GM23248 (cell line): ENCODE measurements around the gene DYSF. TPM values are rescaled to one million over a fixed set of nuclear protein-coding genes. Genes with fewer than 3 reads are reported as not detected.

Source experiments
- DNase-seq: peaks from one replicate; pipeline ENCODE4 v3.0.0-alpha.2; 2015
- H2AFZ ChIP-seq: fragments of 200-600 bp; sonication (generic); 2 replicates; pipeline ENCODE4 v1.6.1; 2016; ENCODE audit warnings: antibody characterized with exemption
- H3F3A ChIP-seq: fragments of 200-600 bp; sonication (generic); 2 replicates; pipeline ENCODE4 v1.6.1; 2016; ENCODE audit warnings: mild to moderate bottlenecking, antibody characterized with exemption, mixed run types; ENCODE audit not compliant: insufficient read depth
- H3K27ac ChIP-seq: fragments of 200-600 bp; sonication (generic); 2 replicates; pipeline ENCODE4 v1.5.1; 2016; ENCODE audit warnings: mild to moderate bottlenecking
- H3K27me3 ChIP-seq: fragments of 200-600 bp; sonication (generic); replicated peaks from 2 replicates; pipeline ENCODE4 v1.6.1; 2016; ENCODE audit warnings: mild to moderate bottlenecking; ENCODE audit not compliant: insufficient read depth
- H3K36me3 ChIP-seq: fragments of 200-600 bp; sonication (generic); 2 replicates; pipeline ENCODE4 v1.6.1; 2016; ENCODE audit warnings: low read depth, mild to moderate bottlenecking
- H3K4me1 ChIP-seq: fragments of 200-600 bp; sonication (generic); 2 replicates; pipeline ENCODE4 v1.6.1; 2016; ENCODE audit warnings: mild to moderate bottlenecking; ENCODE audit not compliant: insufficient read depth
- H3K4me2 ChIP-seq: fragments of 200-600 bp; sonication (generic); one replicate; pipeline ENCODE4 v1.6.1; 2016; ENCODE audit warnings: mild to moderate bottlenecking; ENCODE audit not compliant: unreplicated experiment
- H3K4me3 ChIP-seq: fragments of 200-600 bp; sonication (generic); 2 replicates; pipeline ENCODE4 v1.5.1; 2016; ENCODE audit warnings: mild to moderate bottlenecking
- H3K79me2 ChIP-seq: fragments of 200-600 bp; sonication (generic); 2 replicates; pipeline ENCODE4 v1.6.1; 2016; ENCODE audit warnings: mild to moderate bottlenecking; ENCODE audit not compliant: insufficient read depth
- H3K9ac ChIP-seq: fragments of 200-600 bp; sonication (generic); 2 replicates; pipeline ENCODE4 v1.6.1; 2016; ENCODE audit warnings: mild to moderate bottlenecking
- H3K9me2 ChIP-seq: fragments of 200-600 bp; sonication (generic); 2 replicates; pipeline ENCODE4 v1.6.1; 2016; ENCODE audit warnings: mixed run types, mild to moderate bottlenecking, moderate library complexity; ENCODE audit not compliant: insufficient read depth
- H3K9me3 ChIP-seq: fragments of 200-600 bp; sonication (generic); one replicate; pipeline ENCODE4 v1.6.1; 2017; ENCODE audit warnings: low read depth
- H4K20me1 ChIP-seq: fragments of 200-600 bp; sonication (generic); 2 replicates; pipeline ENCODE4 v1.6.0; 2016; ENCODE audit not compliant: insufficient read depth
- EZH2 ChIP-seq: fragments of 200-600 bp; sonication (generic); IDR thresholded peaks from 2 replicates; pipeline ENCODE4 v1.6.1; 2018; ENCODE audit warnings: antibody characterized with exemption, mild to moderate bottlenecking; ENCODE audit not compliant: insufficient read depth, poor library complexity, severe bottlenecking
- EZH2phosphoT487 ChIP-seq: fragments of 200-600 bp; sonication (generic); IDR thresholded peaks from 2 replicates; pipeline ENCODE4 v1.6.1; 2018; ENCODE audit warnings: antibody characterized with exemption, moderate library complexity, mild to moderate bottlenecking, low read depth; ENCODE audit not compliant: insufficient read depth
- WGBS, 2 experiments: methylation state at CpG; one replicate each; pipeline ENCODE4 v1.1.6; 2015 to 2017; ENCODE audit warnings: low lambda C conversion rate in 2 of 2, low coverage in 1 of 2; ENCODE audit errors: missing lambda C conversion rate in 2 of 2; 5-methylcytosine and 5-hydroxymethylcytosine counted together
- in situ Hi-C: fragments of 300-500 bp; cut with MboI; formaldehyde crosslinking; loops from 2 replicates; pipeline ENCODE4 v1.15.0; 2020
- polyA plus RNA-seq: library from polyadenylated mRNA; unstranded; fragments of >200 nt; fragmentation: Nextera tagmentation; extraction: Ambion mirVana; gene quantifications from 2 replicates; pipeline ENCODE4 v1.2.1, GENCODE V29; 2016
- total RNA-seq: library from RNA; depleted of rRNA; stranded (reverse); fragments of >200 nt; shearing (Covaris generic); gene quantifications from 2 replicates; pipeline ENCODE4 v1.2.3, GENCODE V29; 2014

The DYSF gene
- total and polyA plus RNA-seq, 2 experiments from 2014 or later: 0.25 to 0.54 TPM

DNA sequence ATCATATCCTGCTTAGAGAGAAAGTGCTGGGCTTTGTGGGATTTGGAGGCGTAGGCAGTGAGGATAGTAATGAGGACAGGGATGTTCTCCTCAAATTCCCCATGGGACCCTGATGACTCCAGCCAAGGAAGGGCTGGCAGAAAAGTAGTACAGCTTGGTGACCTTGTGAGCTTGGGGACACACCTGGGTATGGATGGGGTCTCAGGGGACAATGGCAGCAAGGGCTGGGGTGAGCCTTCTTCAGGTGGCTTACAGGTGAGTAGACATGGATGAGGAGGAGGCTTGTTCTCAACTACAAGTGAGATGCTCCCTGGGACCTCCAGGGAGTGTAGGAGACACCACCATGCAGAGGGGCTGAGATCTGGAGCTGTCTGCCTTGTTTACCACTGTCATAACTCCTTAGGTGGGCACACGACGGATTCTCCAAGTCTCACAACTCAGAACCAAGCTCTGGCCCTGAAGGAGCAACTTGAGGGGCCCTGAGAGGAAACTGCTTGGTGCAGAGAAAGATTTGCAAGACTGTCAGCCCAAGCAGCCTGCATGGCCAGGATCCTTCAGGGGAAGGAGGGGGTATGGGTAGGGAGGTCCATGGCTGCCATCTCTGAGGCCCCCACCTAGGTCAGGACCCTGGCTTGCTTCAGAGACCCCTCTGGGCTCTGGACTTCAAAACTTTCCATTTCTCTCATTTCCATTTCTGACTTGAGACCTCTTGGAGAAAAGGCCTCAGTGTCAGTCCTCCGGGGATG is 262.8 kb downstream of the DYSF start:
- Histone ChIP-seq H3K27me3 (no peaks in the 10 kb centered on the region), H3K9me3 (no peaks in the 10 kb centered on the region), H3K4me2 (peak overlapping the region; percentile 15), H3K36me3 (no peaks in the 10 kb centered on the region), H4K20me1 (no peaks in the 10 kb centered on the region), H3K9me2 (no peaks in the 10 kb centered on the region), H2AFZ (no peak overlapping the region), H3K9ac (no peak overlapping the region), H3K4me1 (peaks cover 34% of the 10 kb centered on the region), H3K79me2 (no peaks in the 10 kb centered on the region), H3F3A (peaks cover 11% of the 10 kb centered on the region), H3K27ac (no peak overlapping the region), H3K4me3 (no peak overlapping the region)
- 94 to 99% methylated on average over 4 of the region's 4 CpGs for WGBS, 2 experiments
- no peak for DNase-seq
- TF ChIP-seq EZH2phosphoT487 (no peak), EZH2 (no peak)
- in situ Hi-C loops: no loop called here

DNA sequence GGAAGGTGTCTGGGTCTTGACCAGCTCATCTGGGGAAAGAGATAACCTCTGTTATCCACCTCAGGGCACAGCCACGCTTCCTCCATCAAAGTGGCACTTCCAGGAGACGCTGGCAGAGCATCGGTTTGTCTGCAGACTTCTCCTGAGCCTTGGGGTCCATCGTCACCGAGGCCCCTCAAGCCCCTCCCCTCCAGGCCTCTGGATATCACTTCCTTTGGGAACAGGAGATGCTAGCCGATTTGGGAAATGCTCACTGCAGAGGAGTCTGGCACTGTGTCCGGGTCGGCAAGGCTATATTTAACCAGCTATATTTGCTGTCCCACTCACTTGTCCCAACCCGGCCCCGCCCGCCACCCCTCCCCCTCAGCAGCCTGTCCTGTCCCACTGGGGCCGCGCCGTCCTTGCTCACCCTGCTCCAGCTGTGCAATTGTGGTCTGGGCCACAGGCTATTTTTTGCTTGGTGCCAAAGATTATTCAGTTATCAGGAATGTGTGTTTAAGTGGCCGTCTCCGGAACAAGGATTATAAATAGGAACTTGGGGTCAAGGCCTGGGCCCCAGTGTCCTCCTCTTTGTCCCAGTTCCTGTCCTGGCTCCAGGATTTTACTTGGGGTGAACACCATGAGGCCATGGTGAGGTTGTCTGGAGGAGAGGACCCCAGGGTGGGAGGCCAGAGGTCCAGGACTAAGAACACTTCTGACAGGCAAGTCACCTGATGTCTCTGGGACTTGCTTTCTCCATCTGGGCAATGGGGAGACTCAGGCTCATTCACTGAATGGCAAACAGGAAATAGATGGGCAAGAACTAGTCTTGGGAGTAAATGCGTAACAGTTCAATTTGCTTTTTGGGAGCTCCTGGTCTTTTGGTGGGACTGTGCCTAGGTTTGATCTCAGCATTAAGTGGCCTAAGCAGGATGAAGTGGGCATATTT is 263.6 kb downstream of the DYSF start:
- Histone ChIP-seq H3K9me3 (no peaks in the 10 kb centered on the region), H3K9ac (no peak overlapping the region), H3K27ac (no peak overlapping the region)

DNA sequence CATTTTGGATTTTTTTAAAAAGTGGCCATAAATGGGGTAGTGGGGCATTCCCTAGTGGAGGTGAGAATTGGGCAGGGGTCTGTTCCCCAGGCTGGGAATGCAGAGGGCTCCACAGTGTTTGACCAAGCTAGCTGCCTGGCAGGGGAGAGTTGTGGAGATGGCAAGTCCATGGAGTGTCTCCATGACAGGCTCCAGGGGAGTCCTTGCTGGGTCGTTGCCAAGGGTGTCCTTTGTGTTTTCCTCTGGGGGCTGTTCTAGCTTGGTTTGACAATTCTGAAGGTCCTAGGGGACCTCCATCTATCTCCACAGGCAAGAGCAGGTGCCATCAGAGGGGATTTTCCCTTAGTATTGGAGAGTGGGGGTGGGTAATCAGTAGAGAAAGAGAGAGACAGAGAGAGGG is 265.3 kb downstream of the DYSF start:
- Histone ChIP-seq H3K4me2 (no peak overlapping the region), H3K79me2 (no peaks in the 10 kb centered on the region), H3K4me1 (peaks cover 44% of the 10 kb centered on the region), H3K36me3 (no peaks in the 10 kb centered on the region), H4K20me1 (no peaks in the 10 kb centered on the region), H2AFZ (no peak overlapping the region), H3K27ac (no peak overlapping the region), H3F3A (peaks cover 11% of the 10 kb centered on the region), H3K4me3 (no peak overlapping the region), H3K9me2 (no peaks in the 10 kb centered on the region), H3K9me3 (no peaks in the 10 kb centered on the region), H3K27me3 (no peaks in the 10 kb centered on the region), H3K9ac (no peak overlapping the region)
- no peak for TF ChIP-seq EZH2
- no peak for TF ChIP-seq EZH2phosphoT487
- no peak for DNase-seq
- in situ Hi-C loops: no loop called here
- 44 to 46% methylated on average over 1 of the region's 1 CpG for WGBS, 2 experiments

More for the DNA sequence above, 263.6 kb downstream of the DYSF start:
- Histone ChIP-seq H3K4me1 (peaks cover 42% of the 10 kb centered on the region), H3K9me2 (no peaks in the 10 kb centered on the region), H3K4me3 (no peak overlapping the region), H4K20me1 (no peaks in the 10 kb centered on the region), H3K36me3 (no peaks in the 10 kb centered on the region), H3F3A (peaks cover 11% of the 10 kb centered on the region), H2AFZ (no peak overlapping the region), H3K4me2 (peak overlapping the region; percentile 15), H3K79me2 (no peaks in the 10 kb centered on the region), H3K27me3 (no peaks in the 10 kb centered on the region)
- in situ Hi-C loops: no loop called here
- TF ChIP-seq EZH2phosphoT487 (0 out of 2 replicates have a peak, but pooled peaks have one; percentile 41), EZH2 (no peak)
- 14 to 23% methylated on average over 15 to 17 of the region's 17 CpGs for WGBS, 2 experiments
- peak; percentile 93 for DNase-seq

DNA sequence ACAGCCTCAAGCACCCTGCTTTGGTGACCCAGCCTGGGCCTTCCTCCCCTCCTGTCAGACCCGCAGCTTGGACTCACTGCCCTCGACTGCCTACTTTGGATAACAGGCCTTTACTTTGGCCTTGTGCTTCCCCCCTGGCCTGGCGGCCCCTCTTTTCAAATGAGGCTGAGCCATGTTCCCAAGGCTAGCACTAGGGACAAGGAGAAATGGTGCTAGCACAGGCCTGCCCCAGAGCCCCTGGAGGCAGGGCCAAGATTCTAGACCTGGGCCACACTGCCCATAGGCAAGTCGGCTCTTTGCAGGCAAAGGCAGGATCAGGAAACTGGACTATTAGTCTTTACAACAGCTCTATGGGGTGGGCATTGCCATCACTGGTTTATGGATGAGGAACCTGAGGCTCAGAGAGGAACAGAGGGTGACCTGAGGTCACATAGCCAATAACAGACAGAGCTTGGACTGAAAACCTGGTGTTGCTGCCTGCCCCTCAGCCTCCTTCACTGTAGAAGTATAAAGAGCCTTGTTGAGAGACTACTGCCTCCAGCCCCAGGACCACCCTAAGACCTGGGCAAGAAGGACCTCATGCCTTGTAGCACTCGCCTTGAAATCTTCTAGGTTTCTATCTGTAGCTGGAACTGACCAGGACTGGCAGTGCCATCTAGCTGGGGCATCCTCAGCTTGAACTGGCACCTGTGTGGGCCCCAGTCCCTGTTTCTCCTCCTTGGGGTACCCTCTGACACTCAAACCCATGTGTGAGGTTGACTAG is 266.3 kb downstream of the DYSF start:
- no peak for TF ChIP-seq EZH2phosphoT487
- no peak for TF ChIP-seq EZH2
- Histone ChIP-seq H3K27ac (no peak overlapping the region), H3F3A (peaks cover 11% of the 10 kb centered on the region), H2AFZ (no peak overlapping the region), H3K4me1 (peaks cover 44% of the 10 kb centered on the region), H3K9ac (no peak overlapping the region), H3K36me3 (no peaks in the 10 kb centered on the region), H3K79me2 (no peaks in the 10 kb centered on the region), H3K27me3 (no peaks in the 10 kb centered on the region), H3K9me3 (peaks cover 4% of the 10 kb centered on the region), H3K9me2 (no peaks in the 10 kb centered on the region), H4K20me1 (no peaks in the 10 kb centered on the region), H3K4me3 (no peak overlapping the region), H3K4me2 (no peak overlapping the region)
- 86 to 91% methylated on average over 5 of the region's 5 CpGs for WGBS, 2 experiments
- no peak for DNase-seq
- in situ Hi-C loops: no loop called here
